Measurements from ENCODE around the gene CTSV. TPM values are rescaled to one million over a fixed set of nuclear protein-coding genes. Genes with fewer than 3 reads are reported as not detected.
"Not testable (repeated sequence)": the region's sequence is repeated elsewhere in the genome, so short reads cannot be mapped to it uniquely, and the experiment has no call there.

The CTSV gene
- total RNA-seq, 3 donors from 2014 or later: 1.5 to 17.8 (median 2.3) TPM

DNA sequence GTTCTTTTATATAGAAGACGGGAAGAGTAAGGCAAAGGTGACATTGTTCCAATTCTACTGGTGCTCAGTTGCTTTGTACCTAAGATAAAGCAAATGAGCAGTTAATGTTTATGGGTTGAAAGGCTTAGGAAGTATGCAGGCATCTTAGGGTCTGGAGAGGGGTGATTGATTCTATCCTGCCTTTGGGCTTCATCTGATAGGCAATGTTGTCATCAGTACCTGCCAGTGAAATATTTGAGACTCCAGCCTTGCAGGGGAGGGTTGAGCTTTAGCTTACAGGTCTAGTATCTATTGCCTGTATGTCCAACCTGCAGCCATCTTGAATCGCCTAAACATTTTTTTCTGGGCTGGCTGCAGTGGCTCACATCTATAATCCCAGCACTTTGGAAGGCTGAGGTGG lies 13.8 kb upstream of the CTSV start:
- no peak overlapping the region for H3K4me3 ChIP-seq
- DNase-seq (no peak), ATAC-seq (no peak)
- H3K9me3 ChIP-seq: no peaks in the 10 kb centered on the region
- no peaks in the 10 kb centered on the region for H3K36me3 ChIP-seq (ENCODE audit: low read depth)
- TF ChIP-seq, protein P1, sequence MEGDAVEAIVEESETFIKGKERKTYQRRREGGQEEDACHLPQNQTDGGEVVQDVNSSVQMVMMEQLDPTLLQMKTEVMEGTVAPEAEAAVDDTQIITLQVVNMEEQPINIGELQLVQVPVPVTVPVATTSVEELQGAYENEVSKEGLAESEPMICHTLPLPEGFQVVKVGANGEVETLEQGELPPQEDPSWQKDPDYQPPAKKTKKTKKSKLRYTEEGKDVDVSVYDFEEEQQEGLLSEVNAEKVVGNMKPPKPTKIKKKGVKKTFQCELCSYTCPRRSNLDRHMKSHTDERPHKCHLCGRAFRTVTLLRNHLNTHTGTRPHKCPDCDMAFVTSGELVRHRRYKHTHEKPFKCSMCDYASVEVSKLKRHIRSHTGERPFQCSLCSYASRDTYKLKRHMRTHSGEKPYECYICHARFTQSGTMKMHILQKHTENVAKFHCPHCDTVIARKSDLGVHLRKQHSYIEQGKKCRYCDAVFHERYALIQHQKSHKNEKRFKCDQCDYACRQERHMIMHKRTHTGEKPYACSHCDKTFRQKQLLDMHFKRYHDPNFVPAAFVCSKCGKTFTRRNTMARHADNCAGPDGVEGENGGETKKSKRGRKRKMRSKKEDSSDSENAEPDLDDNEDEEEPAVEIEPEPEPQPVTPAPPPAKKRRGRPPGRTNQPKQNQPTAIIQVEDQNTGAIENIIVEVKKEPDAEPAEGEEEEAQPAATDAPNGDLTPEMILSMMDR (IDR thresholded peaks at IDR 0.05): no peak
- intact Hi-C loops (cut with DNase I, micrococcal nuclease): no loop called here
- no peaks in the 10 kb centered on the region for H3K4me1 ChIP-seq (ENCODE audit: low read depth)

DNA sequence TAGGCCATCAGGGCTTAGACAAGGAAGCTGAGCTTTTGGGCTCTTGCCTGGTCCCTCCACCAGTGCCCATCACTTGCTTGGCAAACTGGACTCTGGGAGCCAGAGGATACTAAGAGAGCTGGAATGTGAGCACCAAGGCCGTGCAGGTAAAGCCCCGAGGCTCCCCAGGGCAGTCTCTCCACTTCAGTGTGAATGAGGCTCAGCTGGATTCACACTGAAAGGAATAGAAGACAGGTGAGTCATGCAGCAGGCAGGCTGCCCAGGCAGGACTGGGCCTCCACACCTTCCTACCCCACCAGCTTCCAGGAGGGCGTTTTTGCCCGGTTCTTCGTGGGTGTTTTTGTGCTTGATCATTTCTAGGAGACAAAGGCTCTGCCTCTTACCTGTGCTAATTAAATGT lies 7.3 kb upstream of the CTSV start:
- peak; percentile 89 for ATAC-seq
- peaks cover 11% of the 10 kb centered on the region for H3K4me1 ChIP-seq (ENCODE audit: low read depth)
- intact Hi-C loops (cut with DNase I, micrococcal nuclease): no loop called here

DNA sequence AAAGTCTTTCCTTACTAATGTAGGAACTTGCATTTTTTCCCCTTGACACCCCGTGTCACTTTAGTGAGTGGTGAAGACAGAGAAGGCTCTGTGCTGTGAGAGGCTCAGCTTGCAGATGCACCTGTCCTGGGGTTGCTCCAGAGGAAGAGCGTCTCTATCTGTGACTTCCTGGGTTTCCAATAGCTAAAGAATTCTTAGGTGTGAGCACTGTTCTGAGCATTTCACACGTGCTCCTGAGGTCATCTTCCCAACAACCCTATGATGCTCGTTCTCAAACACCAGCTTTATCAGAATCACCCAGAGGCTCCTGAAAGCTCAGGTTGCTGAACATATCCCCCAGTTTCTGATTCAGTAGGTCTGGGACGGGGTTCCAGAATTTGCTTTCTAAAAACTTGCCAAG lies 6.4 kb upstream of the CTSV start:
- H3K9me3 ChIP-seq: no peaks in the 10 kb centered on the region
- DNase-seq (no peak), ATAC-seq (no peak)
- intact Hi-C loops (cut with DNase I, micrococcal nuclease): no loop called here
- H3K36me3 ChIP-seq (ENCODE audit: low read depth): no peaks in the 10 kb centered on the region
- H3K4me1 ChIP-seq (ENCODE audit: low read depth): peaks cover 11% of the 10 kb centered on the region
- no peak overlapping the region for H3K4me3 ChIP-seq
- TF ChIP-seq, protein P1 (IDR thresholded peaks at IDR 0.05): no peak

More for the DNA sequence above, 7.3 kb upstream of the CTSV start:
- TF ChIP-seq, protein P1 (IDR thresholded peaks at IDR 0.05): no peak
- H3K9me3 ChIP-seq: no peaks in the 10 kb centered on the region
- H3K36me3 ChIP-seq (ENCODE audit: low read depth): no peaks in the 10 kb centered on the region
- H3K4me3 ChIP-seq: no peak overlapping the region
- DNase-seq: peak; percentile 62 to 73 (median 67)

DNA sequence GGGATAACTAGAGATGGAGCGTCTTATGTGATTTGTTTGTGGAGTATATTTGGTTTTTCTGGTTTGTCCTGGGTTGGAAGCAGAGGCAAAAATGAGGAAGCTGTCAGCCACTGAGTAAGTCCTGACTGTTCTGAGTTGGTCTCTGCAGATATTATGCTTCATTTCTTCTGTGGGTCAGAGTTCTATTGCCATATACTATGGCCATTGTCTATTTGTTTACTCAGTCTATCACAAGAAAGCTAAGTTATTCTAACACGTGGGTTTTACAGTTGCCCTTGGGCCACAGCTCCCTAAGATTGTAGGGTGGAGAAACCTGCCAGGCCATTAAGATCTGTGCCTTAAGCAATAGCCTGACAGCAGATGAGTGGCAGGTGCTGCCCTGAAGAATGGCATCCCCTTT lies 3.0 kb upstream of the CTSV start:
- no peak overlapping the region for H3K4me3 ChIP-seq
- intact Hi-C loops (cut with DNase I, micrococcal nuclease): no loop called here
- ATAC-seq (peak; percentile 75), DNase-seq (peak in 2 of 3 donors; percentile 40 to 64)
- H3K4me1 ChIP-seq (ENCODE audit: low read depth): peaks cover 20% of the 10 kb centered on the region
- no peaks in the 10 kb centered on the region for H3K36me3 ChIP-seq (ENCODE audit: low read depth)
- TF ChIP-seq, protein P1 (IDR thresholded peaks at IDR 0.05): no peak
- no peaks in the 10 kb centered on the region for H3K9me3 ChIP-seq

DNA sequence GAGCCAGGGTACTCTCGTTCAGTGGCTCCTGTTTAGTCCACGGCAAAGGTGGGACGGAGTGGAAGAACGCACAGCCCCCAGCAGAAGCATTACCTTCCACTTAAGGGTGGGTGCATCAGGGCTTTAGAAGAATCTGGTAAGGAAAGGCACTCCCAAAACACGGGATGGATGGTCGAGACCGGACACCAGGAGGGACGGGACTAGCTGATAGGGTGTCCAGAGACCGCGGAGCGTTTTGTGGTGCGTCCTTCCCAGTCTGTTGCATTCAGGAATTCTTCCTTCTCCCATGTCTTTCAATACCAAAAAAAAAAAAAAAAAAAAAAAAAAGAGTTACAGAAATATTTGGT lies 545 bp upstream of the CTSV start:
- ATAC-seq: peak; percentile 46
- TF ChIP-seq, protein P1 (IDR thresholded peaks at IDR 0.05): no peak
- H3K4me3 ChIP-seq: no peak overlapping the region

DNA sequence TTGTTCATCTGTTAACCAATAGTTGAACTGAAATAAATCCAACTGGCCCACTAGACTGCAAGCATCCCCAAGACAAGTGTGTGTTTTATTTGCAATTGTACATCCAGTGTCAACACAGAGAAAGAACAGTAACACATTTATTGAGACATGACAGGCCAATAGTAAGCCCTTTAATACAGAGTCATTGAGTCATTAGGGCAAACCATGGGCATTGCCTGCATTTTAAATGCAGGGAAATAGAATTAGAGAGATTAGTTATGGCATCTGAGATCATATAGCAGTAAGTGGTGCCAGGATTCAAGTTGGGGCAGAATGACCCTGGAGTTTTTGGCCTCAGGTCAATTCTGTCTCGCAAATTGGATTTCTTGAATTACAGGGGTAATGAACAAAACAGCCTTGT lies 15.4 kb downstream of the CTSV start:
- H3K36me3 ChIP-seq (ENCODE audit: low read depth); H3K9me3 ChIP-seq; ATAC-seq; H3K4me1 ChIP-seq (ENCODE audit: low read depth); intact Hi-C loops (cut with DNase I, micrococcal nuclease); DNase-seq; H3K4me3 ChIP-seq: not testable (repeated sequence)

More for the DNA sequence above, 545 bp upstream of the CTSV start:
- Histone ChIP-seq H3K4me1 (ENCODE audit: low read depth) (peaks cover 20% of the 10 kb centered on the region), H3K9me3 (no peaks in the 10 kb centered on the region), H3K36me3 (ENCODE audit: low read depth) (no peaks in the 10 kb centered on the region)
- intact Hi-C loops (cut with DNase I, micrococcal nuclease): no loop called here
- peak in 1 of 3 donors; percentile 41 for DNase-seq

DNA sequence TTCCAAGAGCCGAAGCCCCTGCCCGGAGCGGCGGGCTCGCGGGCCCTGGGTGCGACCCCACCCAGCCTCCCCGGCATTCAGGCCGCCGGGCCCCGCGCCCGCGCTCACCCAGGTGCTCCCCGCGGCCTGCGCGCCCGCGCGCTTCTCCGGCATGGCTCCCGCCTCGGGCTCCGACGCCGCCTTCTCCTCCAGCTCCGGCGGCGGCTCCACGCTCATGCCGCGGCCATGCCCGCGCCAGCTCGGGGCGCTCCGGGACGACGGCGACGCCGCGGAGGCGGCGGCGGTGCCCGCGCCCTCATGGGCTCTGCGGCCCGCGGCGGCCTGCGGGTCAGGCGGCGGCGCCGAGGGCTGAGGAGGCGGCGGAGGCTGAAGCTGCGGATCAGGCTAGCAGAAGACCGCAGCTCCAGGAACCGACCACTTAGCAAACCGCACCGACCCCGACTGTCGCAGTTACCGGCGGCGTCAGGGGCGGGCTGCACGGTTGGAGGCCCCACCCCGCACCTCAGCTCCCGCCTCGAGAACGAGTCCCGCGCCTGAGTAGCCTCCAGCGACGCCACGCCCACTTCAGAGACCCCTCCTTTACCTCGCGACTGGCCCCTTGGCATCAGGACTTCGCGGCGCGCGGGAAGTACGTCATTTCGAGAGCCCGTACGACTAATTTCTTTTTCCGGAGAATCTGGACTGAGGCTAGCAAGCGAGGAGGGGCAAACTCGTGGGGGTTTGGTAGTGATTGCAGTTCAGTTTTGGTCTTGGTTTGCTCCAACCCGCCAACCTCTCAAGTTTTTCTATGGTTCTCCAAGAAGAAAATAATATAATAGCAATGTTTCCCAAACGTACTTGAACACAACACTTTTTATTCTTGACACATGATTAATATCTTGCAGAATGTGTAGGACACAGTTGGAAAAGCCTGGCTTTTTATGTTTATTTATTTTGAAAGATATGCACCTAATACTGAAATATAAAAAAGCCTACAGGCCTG lies 25.5 kb downstream of the CTSV start:
- intact Hi-C loops (cut with DNase I, micrococcal nuclease); H3K9me3 ChIP-seq; H3K36me3 ChIP-seq (ENCODE audit: low read depth); H3K4me1 ChIP-seq (ENCODE audit: low read depth): not testable (repeated sequence)
- H3K4me3 ChIP-seq: peak overlapping the region; percentile 42
- DNase-seq (peak; percentile 80 to 86 (median 82)), ATAC-seq (peak; percentile 98)

DNA sequence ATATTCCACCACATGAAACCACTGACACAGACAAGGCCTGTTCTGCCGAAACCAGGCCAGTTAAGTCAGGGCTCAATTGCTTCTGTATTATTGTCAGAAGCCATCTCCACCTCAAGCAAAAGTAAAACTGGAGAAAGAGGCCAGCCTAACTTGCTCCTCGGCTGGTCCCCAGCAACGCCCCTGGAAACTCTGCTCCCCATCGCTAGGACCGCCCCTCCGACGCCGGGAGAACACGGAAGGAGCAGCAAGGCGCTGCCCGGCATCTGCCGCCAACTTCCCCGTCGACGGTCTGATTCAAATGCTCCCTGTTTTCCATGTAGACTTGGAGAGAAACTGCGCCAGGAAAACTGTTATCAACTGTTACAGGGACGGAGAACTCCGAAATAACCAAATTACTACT lies 26.3 kb downstream of the CTSV start:
- H3K4me3 ChIP-seq; H3K4me1 ChIP-seq (ENCODE audit: low read depth); H3K9me3 ChIP-seq; intact Hi-C loops (cut with DNase I, micrococcal nuclease); H3K36me3 ChIP-seq (ENCODE audit: low read depth): not testable (repeated sequence)
- peak; percentile 86 for ATAC-seq
- peak in 2 of 3 donors; percentile 16 to 32 for DNase-seq

DNA sequence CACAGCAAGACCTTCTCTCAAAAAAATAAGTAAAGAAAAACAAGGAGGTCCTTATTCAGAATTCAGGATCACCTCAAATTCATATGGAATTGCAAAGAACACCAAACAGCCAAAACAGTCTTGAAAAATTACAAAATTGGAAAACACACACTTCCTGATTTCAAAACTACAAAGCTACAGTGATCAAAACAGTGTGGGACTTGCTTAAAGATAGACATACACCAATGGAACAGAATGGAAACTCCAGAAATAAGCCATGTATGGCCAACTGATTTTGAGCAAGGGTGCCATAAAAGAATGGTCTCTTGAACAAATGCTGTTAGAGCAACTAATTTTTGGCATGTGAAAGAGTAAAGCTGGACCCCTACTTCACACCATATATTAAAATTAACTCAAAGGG lies 36.7 kb downstream of the CTSV start:
- H3K4me3 ChIP-seq; H3K36me3 ChIP-seq (ENCODE audit: low read depth); ATAC-seq; DNase-seq; H3K4me1 ChIP-seq (ENCODE audit: low read depth); H3K9me3 ChIP-seq; intact Hi-C loops (cut with DNase I, micrococcal nuclease): not testable (repeated sequence)
